GM04504 (cell line): ENCODE results near the gene ACADVL.

ENCODE experiments used
- DNase-seq: peaks from one replicate; pipeline ENCODE4 v3.0.0-alpha.2; 2012; ENCODE audit warnings: low read depth

ACADVL gene

DNA sequence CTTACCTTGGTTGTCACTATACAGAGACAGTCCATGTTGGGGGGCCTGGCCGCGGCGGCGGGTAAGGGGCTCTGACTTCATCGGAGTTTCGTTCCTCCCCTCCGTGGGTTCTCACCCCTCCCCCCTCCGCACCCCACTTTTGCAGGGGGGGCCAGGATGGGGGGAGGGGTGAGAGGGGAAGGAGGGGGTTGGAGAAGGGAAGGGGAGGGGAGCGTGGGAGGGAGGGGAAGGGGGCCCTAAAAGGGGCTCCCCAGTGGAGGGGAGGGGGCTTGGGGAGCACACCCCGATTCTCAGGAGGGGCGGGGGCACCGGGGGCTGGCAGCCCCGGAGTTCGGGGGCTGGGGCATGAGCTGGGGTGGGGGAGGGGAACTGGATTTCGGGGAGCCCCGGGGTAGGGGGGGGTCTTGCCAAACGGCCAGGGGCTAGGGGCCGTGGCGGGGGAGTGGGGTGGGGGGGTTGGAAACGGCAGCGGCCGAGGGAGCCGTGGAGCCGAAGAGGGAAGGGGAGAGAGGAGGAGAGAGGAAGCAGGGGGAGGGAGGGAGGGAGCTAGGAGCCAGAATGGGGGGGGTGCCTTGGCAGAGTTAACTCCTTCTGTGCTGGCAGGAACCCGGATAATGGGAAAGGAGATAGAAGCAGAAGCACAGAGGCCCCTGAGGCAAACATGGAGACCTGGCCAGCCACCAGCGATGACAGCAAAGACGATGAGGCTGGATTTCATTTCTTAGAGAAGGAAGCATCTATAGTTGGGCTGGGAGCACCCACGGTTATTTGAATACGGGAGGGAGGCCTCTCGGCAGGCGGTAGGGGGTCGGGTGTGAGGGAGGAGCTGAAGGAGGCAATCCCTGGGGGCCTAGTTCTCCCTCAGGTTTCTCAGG lies 2.4 kb upstream of the ACADVL start:
- no peak for DNase-seq

GRCh38 chr17:7218166-7218565 lies 1.6 kb upstream of the ACADVL start:
- DNase-seq: no peak

- DNase-seq: no peak
Observed at GRCh38 chr17:7218758-7219157, 980 bp upstream of the ACADVL start.

DNA sequence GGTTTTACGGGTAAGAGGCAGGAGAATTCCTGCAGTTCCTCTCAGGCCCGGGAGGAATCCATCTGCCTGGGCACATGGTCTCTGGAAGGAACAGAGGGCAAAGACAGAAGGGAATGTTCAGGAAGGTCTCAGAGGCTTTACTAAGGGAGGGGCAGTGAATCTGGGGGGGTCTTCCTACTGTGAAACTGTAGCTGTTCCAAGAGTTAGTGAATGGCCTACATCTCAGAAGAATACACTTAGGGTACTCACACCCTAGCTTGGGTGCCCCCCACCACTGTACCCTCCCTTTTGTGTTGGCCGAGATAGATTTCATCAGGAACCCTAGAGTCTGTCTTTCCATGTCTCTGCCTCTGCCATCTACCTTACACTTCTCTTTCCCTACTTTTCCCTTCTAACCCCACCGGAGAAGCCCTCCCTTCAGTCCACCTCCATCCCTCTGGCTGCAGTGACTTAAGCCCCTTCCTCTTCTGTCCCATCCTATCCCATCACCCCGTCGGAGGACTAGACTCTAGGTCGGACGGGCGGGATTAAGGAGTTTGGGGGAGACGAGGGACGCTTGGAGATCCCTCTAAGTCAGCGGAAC lies 418 bp upstream of the ACADVL start:
- no peak for DNase-seq

DNA sequence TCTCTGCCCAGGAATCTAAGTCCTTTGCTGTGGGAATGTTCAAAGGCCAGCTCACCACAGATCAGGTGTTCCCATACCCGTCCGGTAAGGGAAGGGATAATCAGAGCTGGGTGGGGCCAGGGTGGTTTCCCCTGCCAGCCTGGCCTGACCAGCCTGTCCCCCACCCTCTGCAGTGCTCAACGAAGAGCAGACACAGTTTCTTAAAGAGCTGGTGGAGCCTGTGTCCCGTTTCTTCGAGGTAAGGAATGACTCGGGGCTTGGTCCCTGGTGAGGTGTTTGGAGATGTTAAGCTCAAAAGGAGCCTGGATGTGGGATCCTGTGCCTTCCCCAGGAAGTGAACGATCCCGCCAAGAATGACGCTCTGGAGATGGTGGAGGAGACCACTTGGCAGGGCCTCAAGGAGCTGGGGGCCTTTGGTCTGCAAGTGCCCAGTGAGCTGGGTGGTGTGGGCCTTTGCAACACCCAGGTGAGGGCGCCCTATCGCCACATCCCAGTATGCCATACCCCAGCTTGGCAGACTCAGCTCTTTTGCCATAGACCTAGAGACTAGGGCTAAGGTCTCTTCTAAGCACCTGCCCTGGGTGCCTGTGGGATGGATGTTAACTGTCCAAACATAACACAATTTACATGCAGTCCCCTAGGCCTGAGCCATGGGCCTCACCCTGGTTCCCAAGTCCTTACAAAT lies 997 bp downstream of the ACADVL start:
- no peak for DNase-seq

DNA sequence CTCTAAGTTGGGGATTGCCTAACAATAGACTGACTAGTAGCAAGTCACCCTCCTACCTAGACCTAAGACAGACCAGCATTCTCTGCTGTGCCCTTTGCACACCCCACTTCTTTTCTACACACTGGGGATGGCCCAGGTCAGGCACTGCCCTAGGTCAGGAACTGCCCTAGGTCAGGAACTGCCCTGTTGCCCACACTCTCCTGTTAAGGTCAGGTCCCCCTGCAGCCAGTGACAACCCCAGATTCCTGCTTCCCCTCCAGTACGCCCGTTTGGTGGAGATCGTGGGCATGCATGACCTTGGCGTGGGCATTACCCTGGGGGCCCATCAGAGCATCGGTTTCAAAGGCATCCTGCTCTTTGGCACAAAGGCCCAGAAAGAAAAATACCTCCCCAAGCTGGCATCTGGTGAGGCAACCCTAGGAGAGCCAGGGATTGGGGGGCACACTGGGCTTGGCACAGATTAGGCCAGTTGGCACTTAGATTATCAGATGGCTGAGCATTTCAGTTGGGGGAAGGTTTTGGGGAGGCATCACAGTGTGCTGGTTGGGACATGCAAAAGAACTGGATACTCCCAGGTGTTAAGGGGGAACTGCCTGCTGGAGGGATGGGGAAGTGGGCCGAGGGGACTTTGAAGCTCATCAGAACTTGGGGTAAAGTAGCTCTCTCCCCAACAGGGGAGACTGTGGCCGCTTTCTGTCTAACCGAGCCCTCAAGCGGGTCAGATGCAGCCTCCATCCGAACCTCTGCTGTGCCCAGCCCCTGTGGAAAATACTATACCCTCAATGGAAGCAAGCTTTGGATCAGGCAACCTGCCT lies 1.7 kb downstream of the ACADVL start:
- DNase-seq: no peak

DNA sequence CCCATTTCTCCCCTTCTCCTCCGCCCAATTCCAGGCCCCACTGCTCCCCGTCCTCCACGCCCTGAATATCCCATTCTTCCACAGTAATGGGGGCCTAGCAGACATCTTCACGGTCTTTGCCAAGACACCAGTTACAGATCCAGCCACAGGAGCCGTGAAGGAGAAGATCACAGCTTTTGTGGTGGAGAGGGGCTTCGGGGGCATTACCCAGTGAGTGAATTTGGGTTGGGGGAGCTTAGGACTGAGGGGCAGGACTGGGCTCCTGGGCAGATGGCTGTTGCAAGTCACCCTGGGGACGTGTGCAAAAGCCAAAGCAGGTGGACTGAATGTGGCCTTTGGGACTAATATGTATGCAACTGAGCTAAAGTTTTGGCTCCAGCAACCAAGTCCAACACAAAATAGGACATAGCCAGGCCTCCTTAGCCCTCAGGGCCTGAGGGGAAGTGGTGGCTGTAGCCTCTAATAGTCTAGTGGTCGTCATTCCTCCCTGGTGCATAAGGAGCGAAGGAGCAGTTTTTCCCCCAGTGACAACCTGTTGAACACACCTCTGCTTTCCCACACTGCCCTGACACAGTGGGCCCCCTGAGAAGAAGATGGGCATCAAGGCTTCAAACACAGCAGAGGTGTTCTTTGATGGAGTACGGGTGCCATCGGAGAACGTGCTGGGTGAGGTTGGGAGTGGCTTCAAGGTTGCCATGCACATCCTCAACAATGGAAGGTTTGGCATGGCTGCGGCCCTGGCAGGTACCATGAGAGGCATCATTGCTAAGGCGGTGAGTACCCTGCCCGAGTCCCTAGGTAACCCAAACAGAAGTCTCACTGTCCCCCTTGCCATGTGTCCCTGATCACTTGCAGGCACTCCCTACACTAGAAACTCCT lies 2.6 kb downstream of the ACADVL start:
- DNase-seq: no peak

- DNase-seq: no peak
Observed at GRCh38 chr17:7222972-7223292, 3.2 kb downstream of the ACADVL start.

DNA sequence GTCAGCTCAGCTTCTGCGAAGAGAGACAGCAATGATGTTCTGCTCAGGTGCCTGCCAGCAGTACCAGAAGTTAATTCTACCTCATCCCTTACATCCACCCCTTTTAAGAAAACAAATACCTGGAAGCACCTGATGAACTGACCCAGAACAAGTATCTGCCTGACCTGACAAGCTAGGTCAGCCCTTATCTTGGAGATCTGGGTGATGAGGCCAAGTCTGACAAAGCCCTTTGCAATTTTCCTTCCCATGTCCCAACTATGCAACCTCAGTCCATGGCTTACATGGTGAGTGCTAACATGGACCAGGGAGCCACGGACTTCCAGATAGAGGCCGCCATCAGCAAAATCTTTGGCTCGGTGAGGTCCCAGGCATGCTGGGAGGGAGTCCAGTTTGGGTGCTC lies 3.6 kb downstream of the ACADVL start:
- no peak for DNase-seq

GRCh38 chr17:7224110-7224509 lies 4.4 kb downstream of the ACADVL start:
- no peak for DNase-seq

DNA sequence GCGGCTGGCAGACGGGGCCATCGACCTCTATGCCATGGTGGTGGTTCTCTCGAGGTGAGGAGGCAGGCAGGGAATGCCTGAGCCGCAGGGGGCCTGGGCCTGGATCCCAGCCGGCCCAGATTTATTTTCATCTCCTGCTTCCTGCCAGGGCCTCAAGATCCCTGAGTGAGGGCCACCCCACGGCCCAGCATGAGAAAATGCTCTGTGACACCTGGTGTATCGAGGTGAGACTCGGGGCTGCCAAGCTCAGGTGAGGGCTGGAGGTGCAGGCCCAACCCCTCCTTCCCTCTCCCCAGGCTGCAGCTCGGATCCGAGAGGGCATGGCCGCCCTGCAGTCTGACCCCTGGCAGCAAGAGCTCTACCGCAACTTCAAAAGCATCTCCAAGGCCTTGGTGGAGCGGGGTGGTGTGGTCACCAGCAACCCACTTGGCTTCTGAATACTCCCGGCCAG lies 4.9 kb downstream of the ACADVL start:
- no peak for DNase-seq

- no peak for DNase-seq
Observed at GRCh38 chr17:7225711-7226331, 6.1 kb downstream of the ACADVL start.

GRCh38 chr17:7226721-7227710 lies 7.3 kb downstream of the ACADVL start:
- no peak for DNase-seq

GRCh38 chr17:7228920-7229319 lies 9.2 kb downstream of the ACADVL start:
- no peak for DNase-seq

DNA sequence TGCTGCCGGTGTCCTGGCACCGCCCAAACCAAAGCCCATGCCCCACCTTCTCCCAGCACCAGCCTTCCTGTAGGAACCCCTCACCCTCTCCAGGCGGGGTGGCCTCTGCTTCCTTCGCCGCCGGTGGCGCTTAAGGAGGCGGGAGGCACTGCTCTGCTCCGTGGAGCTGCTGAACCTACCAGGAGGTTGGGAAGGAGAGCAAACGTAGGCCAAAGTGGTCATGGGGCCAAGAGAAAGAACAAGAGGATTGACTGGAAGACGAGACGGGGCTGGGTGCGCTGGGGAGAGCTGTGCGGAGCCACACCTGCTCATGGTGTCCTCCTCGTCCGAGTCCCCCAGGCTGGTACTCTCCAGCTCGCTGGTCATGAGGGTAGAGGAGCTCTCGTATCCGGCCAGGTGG lies 9.8 kb downstream of the ACADVL start:
- DNase-seq: no peak

DNA sequence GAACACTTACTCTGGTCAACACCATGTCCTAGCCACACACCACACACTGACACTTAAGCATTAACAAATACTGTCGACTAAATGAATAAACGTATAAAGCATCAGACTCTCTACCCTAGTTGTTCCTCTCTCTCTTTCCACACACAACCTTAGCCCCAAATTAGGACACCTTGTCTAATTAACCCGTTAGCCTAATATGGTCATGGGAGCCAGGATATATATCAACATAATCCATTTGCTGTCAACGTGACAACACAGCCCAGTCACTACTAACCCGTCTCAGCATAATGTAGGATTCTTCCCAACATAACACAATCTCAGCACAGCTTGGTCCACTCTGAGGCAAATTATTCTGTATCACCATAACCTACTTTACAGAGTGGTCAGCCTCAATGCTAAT lies 12.4 kb downstream of the ACADVL start:
- no peak for DNase-seq

- DNase-seq: no peak
Observed at GRCh38 chr17:7233701-7234082, 14.0 kb downstream of the ACADVL start.

DNA sequence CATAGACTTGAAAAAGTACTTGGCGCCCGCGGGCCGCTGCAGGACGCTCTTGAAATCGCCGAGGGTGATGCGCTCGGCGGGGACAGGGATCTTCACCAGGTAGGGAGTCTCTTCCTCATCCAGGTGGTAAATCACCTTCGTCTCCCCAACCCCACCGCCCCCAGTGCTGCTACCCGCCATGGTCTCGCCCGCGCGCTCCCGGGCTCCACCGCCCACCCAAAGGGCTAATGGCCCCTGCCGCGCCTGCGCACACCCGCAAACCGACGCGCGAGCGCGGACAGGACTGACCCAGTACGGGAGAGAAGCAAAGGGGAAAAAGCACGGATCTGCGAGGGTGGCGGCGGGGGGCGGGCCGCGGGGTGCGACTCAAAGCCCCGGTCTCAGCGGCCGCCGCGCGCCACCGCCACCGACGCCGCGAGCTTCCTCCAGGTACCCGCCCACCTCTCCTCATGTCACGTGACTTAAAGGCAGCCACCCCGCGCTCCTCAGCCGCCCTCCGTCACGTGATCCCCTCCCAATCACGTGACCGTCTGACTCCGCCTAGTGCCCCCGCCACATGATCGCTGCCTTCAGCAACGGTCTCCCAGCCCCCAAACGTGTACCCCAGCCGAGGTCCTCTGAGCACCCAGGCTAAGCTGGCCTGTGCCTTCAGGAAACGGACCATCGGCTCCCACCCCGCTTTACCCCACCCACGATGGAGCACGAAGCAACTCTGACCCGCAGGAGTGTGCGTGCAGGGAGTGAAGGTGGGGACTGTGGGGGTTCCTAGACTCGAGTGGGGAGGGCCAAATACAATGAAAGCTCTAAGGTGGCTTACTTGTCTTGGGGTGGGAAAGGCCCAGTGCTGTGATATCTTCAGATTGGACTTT lies 14.6 kb downstream of the ACADVL start, which contains the start of gene DVL2:
DVL2 (minus strand) TSS at position 435 of the 869 bp plus-strand sequence; CDS start at position 180, 255 bp downstream.
- peak; percentile 87 for DNase-seq
